Measurements from ENCODE around the gene BIK.

The BIK gene

GRCh38 chr22:43159484-43160178 is 49.1 kb downstream of the BIK start:
- DNase-seq (ENCODE audit: low read depth in 2 of 3, low spot score in 2 of 3) = no peak

GRCh38 chr22:43160497-43161126 is 50.1 kb downstream of the BIK start:
- DNase-seq (ENCODE audit: low read depth in 2 of 3, low spot score in 2 of 3) = no peak

- no peak for DNase-seq (ENCODE audit: low read depth in 2 of 3, low spot score in 2 of 3)
Measured at GRCh38 chr22:43162412-43163150, 52.0 kb downstream of the BIK start.

- DNase-seq (ENCODE audit: low read depth in 2 of 3, low spot score in 2 of 3) = no peak
Measured at GRCh38 chr22:43163241-43163795, 52.8 kb downstream of the BIK start.

- no peak for DNase-seq (ENCODE audit: low read depth in 2 of 3, low spot score in 2 of 3)
Measured at GRCh38 chr22:43164636-43165035, 54.1 kb downstream of the BIK start.

GRCh38 chr22:43166132-43166930 is 55.8 kb downstream of the BIK start:
- DNase-seq (ENCODE audit: low read depth in 2 of 3, low spot score in 2 of 3) = no peak

- no peak for DNase-seq (ENCODE audit: low read depth in 2 of 3, low spot score in 2 of 3)
Measured at GRCh38 chr22:43167001-43167589, 56.5 kb downstream of the BIK start.

GRCh38 chr22:43168471-43169309 is 58.1 kb downstream of the BIK start:
- no peak for DNase-seq (ENCODE audit: low read depth in 2 of 3, low spot score in 2 of 3)

DNA sequence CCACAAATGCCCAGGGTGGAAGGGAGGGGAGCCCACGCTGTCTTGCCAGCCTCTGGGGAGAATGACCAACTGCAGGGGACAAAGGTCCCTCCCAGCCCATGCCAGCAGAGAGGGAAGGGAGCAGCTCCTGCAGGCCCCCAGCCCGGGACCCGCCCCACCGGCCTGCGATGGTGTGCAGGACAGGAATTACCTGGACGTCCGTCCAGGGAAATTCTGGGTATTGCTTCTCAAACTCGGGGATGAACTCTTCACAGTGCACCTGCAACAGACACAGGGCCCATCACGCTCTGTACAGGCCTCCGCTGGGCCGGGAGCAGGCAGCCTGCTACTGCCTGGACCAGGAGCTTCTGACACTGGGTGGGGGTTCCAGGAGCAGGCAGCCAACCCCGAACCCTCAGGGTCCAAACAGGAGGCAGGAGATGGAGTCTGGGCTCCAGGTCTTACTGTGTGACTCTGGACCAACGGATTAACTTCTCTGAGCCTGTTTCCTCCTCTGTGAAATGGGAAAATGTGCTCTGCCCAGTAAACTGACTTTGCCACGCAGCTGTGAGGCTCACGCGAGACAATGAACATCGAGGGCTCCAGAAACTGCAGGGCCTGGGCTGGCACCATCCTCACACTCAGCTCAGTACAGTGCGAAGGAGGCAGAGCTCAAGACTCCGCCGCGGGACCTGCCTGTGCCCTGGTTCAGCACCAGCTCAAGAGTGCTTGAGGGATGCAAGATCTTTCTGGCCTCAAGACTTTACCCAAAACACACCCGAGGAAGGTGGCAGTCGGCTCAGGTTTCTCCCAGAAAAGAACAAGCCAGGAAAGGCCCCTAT is 59.0 kb downstream of the BIK start:
- DNase-seq (ENCODE audit: low read depth in 2 of 3, low spot score in 2 of 3) = no peak

GRCh38 chr22:43170131-43170480 is 59.6 kb downstream of the BIK start:
- no peak for DNase-seq (ENCODE audit: low read depth in 2 of 3, low spot score in 2 of 3)

- DNase-seq (ENCODE audit: low read depth in 2 of 3, low spot score in 2 of 3) = no peak
Measured at GRCh38 chr22:43171019-43171491, 60.5 kb downstream of the BIK start.

GRCh38 chr22:43171607-43172006 is 61.1 kb downstream of the BIK start:
- no peak for DNase-seq (ENCODE audit: low read depth in 2 of 3, low spot score in 2 of 3)

- no peak for DNase-seq (ENCODE audit: low read depth in 2 of 3, low spot score in 2 of 3)
Measured at GRCh38 chr22:43172191-43172590, 61.6 kb downstream of the BIK start.

- no peak for DNase-seq (ENCODE audit: low read depth in 2 of 3, low spot score in 2 of 3)
Measured at GRCh38 chr22:43173566-43173965, 63.0 kb downstream of the BIK start.

DNA sequence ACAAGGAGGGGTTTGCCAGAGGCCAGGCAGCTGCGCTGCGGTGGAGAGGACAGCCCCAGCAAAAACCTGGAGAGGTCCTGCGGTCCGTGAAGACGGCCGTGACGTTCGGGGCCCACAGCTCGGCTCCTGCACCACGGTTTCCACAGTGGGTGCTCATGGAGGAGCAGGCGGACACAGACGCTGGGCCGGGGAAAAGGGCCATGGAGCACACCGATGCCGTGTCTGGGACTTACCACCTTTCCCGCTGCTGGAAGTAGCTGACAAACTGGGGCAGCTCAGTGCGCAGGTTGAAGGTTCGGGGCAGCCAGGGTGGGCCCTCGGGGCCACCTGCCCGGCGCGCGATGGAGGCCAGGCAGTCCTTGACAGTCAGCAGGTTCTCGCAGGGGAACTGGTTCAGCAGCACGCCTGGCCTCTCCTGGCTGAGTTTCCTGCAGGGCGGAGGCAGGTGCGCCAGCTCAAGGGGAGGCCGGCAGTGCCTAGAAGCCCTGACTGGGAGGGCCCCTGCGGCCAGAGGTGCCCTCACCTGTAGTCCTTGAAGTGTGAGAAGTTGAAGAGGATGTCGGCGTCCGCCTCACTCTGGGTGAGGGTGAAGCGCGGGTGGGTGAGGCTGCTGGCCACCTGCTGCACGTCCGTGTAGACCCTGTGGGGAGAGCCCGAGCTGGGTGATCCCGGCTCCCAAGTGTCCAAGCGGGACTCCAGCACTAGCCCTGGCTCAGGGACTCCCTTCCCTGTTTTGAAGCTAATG is 63.6 kb downstream of the BIK start:
- no peak for DNase-seq (ENCODE audit: low read depth in 2 of 3, low spot score in 2 of 3)

- DNase-seq (ENCODE audit: low read depth in 2 of 3, low spot score in 2 of 3) = no peak
Measured at GRCh38 chr22:43174941-43175531, 64.5 kb downstream of the BIK start.

- DNase-seq (ENCODE audit: low read depth in 2 of 3, low spot score in 2 of 3) = no peak
Measured at GRCh38 chr22:43176090-43176489, 65.5 kb downstream of the BIK start.

GRCh38 chr22:43177479-43177878 is 66.9 kb downstream of the BIK start:
- no peak for DNase-seq (ENCODE audit: low read depth in 2 of 3, low spot score in 2 of 3)
